HG03520 (cell line): Measurements from ENCODE around the gene OXCT1.
A peak's percentile ranks its signal among the peaks of the same experiment; 100 is the strongest.
"Not testable (repeated sequence)": the region's sequence is repeated elsewhere in the genome, so short reads cannot be mapped to it uniquely, and the experiment has no call there.

ENCODE experiments used
- ATAC-seq: cut with Tn5 transposase; IDR thresholded peaks from one replicate; pipeline ENCODE4 v1.9.1; 2021; ENCODE audit warnings: mild to moderate bottlenecking, moderate library complexity; ENCODE audit not compliant: unreplicated experiment

The OXCT1 gene

DNA sequence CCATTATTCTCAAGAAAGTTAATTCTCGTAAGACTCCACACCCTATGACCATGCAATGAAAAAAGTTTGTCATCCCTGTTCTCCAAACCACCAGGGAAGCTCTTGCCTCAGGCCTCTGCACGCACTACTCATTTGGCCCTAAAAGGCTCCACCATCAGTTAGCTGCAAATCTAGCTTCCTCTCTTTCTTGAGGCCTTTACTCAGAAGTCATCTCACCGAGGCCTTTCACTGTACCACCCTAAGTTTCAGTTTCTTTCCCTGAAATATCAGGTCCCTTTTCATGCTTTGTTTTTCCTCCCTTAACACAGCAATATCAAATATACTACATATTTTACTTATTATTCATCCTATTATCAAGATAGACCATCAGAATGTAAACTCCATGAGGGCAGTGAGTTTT is 39.1 kb downstream of the OXCT1 start:
- ATAC-seq = peak; percentile 64

DNA sequence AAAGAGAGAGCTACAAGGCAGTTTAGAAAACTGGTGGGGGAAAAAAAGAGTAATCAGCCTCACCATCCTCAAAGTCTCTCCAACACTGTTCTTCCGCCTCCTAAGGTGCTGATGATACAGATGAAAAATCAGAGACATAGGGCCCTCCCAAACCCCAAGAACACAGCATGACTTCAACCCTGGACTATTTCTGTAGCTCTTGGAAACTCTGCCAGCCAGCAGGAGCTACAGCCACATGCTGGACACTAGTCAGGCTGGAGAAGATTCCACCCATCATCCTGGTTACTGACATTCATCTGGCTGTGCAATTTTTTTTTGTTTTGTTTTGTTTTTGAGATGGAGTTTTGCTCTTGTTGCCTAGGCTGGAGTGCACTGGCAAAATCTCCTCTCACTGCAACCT is 42.4 kb downstream of the OXCT1 start:
- ATAC-seq = no peak

DNA sequence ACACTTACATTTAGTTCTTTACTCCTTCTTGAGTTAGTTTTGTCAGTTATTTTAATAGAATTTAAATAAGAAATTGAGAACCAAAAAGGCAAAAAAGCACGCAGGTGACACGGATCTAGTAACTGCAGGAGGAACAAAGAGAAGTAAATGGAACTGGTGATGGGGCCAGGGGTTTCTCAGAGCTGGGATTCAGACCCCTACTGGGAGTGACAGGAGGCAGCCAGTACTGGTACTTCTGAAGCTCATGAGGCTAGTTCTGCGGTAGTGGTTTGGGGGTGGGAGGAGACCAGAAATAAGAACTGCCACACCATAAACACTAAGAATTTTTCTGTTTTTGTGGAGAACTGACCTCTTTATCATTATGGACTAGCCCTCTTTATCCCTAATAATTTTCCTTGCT is 48.2 kb downstream of the OXCT1 start:
- ATAC-seq = no peak

DNA sequence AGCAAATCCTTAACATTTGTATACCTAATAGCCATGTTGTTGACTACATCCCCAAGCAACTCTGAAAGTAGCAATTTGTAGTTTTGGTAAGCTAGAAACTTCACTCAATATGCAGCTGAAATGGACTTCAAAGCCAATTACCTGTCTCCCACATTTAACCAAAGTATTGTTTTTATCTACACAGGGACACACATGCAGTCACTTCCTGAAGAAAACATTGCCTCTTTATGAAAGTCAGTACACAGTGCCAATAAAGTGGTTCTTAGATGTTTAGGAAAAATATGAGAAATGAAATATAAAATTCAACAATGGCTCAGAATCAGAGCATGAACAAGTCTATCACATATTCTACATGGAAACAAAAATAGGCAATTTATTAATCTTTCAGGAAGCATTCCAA is 49.2 kb downstream of the OXCT1 start:
- ATAC-seq = no peak

DNA sequence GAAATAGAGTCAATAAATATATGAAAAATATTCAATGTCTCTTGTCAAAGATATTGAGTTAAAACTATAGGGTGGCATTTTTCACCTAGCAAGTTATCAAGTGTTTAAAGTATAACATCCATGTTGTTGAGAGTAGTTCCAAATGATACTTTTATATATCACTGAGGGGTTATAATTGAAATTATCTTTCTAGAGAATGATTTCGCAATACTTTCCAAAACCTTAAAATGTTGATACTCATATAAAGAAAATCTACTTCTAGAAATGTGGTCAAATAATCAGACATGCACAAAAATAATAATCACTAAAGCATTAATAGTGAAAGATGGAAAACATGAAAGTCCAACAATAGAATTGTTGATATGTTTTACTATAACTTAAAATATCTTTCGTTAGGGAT is 50.1 kb downstream of the OXCT1 start:
- ATAC-seq = no peak

DNA sequence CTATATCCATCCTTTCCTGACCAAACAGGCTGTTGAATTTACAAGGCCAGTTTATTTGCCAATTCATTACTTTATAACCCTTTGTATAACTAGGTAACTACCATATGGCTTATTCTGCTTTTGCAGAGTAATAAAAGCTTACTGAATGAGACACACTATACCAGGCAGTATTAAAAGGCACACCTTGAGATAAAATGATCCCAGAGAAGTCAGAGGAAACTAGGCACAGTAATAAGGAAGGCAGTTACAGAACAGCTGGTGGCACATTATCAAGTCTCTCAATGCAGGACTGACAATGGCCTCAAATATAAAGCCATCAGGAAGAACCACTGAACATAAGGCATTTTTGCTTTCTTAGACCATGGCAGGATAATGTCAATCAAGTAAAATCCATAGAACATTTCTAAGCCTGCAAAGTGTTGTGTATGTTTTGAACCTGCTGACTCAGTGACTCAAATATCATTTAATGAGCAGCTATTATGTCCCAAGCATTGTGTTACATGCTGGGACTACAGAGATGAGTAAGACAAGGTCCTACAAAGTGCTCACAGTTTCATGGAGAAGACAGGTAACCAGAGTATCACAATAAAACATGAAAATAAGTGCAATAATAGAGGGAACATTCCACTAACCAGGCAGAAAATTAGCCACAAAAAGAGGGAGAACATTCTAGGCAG is 52.5 kb downstream of the OXCT1 start:
- ATAC-seq = no peak

DNA sequence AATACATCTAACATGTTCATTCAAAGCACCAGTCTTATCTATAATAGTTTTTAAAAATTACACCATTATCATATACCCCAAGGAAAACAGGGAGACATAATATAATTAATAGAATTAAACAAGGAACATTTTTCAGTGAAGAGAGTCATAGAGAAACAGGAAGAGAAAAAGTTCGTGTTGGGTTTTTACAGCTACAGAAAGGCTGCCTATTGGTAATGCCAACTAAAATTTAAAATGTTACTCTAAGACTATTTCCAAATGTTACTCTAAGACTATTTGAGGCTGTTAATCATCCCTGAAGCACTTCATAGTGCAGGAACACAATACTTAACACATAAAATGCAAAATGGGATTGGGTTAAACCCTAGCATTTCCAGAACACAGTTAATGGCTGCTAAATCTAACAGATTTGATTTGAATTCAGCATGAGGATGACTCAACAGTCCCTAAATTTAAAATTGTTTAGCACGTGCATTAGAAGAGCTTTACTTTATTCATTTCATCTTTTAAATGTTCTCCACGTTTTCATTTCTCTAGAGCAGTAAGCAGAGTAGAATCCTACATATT is 54.5 kb downstream of the OXCT1 start:
- ATAC-seq = no peak

DNA sequence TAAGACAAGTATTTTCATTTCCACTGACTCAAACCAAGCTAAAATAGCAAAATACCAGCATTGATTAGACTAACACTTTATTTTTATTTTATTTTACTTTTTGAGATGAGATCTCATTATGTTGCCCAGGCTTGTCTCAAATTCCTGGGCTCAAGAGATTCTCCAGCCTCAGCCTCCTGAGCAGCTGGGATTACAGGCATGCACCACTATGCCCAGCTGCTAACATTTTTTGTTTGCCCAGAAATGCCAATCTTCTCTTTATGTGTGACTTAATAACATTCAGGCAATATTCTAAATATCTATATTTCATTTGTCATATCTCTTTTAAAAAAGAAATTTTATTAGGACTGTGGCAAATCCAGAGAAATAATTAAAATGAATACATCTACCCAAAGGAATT is 55.0 kb downstream of the OXCT1 start:
- ATAC-seq = no peak

DNA sequence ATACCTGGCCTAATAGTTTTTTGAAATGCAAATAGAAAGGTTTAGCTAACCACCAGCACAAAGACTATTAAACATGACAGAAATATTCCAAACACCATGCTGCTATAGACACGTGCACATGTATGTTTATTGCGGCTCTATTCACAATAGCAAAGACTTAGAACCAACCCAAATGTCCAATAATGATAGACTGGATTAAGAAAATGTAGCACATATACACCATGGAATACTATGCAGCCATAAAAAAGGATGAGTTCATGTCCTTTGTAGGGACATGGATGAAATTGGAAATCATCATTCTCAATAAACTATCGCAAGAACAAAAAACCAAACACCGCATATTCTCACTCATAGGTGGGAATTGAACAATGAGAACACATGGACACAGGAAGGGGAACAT is 55.9 kb downstream of the OXCT1 start:
- ATAC-seq = not testable (repeated sequence)

DNA sequence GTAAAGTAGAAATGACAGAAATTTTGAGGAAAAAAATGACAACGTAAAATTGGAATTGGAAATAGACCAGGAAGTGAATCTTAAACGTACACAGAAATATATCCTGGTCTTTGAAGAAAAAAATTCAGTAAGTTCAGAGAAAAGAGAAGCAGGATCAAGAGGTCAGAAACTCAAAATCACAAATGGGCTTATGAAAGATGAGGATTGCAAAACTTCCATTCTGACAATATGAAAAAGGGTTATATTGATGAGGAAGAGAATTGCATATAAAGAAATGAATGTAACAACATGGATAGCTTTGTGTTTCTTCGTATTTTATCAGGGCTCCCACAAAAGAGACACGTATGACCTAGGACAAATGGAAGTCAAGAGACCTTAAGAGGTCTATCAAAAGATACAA is 58.1 kb downstream of the OXCT1 start:
- ATAC-seq = no peak

DNA sequence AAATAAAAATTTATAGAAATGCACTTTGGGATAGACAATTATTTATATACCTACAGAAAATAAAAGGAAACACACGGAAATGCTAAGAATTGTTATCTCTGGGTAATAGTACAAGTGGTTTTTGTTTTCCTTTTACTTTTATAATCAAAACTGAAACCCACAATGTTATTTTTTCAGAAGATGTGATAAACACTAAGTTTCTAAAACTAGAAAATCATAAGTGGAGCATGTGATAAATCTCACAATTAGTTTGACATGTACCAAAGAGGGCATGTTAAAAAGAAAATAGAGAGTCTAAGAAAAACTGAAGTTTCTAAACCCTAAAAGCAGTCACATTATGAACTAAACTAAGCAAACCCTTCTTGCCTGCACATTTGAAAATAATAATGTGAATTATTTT is 61.1 kb downstream of the OXCT1 start:
- ATAC-seq = peak; percentile 48

DNA sequence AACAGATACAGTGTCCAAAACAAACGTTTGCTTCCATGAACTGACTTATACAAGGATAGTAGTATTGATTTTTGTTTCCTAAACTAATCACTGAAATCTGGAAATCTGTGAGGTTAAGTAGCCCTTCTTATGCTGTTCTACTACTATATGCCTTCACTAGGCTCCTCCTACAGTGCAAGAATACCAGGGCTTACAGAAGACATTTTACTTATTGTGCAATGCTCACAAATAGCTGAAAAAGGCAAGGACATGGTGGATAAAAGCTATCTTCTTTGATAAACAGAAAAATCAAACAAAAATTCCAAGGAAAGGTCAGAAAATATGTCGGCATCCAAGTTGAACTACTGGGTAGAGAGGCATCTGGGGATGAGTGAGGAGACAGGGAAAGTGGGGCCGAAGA is 61.9 kb downstream of the OXCT1 start:
- ATAC-seq = no peak

DNA sequence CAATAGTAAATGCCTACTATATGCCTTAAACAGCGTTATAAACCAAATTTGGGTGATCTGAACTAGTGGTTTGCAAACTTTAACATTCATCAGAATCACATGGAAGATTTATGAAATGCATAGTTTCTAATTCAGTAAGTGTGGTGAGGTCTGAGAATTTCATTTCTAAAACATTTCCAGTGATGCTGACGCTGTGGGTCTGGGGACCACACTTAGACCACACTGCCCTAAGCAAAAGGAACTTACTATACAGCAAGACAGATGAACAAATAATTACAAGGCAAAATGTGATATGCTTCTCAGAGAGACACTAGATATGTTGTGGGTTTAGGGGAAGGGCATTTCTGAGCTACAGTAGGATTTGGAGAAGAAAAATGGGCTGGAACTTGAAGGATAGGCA is 72.6 kb downstream of the OXCT1 start:
- no peak for ATAC-seq

DNA sequence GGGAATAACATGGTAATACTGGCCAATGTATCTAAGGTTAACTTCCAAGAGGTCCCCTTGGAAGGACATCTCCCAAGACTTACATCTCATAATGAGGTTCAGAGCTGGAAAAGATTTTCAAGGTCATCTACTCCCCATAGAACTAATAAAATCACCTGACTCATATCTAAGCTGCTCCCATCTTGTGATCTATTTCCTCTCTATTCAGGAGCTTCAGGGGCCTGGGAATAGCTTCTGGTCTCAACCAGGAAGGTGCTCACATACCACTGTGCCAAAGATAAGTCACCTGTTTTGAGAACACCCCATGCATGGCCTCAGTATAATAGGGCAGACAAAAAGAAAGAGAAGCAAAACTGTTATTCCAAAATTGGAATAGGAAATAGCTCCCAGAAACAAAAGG is 74.2 kb downstream of the OXCT1 start:
- ATAC-seq = no peak

DNA sequence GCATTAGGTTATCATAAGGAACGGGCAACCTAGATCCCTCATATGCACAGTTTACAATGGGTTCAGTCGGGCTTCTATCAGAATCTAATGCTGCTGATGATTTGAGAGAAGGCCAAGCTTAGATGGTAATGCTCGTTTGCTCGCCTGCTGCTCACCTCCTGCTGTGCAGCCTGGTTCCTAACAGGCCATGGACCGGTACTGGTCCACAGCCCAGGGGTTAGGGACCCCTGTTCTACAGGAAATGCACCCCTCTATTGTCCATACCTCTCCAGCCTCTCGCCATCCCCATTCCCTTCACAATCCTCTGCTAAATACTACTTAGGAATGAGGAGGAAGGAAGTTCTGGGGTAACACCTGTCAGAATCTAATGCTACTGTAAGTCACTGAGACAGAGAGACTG is 75.1 kb downstream of the OXCT1 start:
- no peak for ATAC-seq

DNA sequence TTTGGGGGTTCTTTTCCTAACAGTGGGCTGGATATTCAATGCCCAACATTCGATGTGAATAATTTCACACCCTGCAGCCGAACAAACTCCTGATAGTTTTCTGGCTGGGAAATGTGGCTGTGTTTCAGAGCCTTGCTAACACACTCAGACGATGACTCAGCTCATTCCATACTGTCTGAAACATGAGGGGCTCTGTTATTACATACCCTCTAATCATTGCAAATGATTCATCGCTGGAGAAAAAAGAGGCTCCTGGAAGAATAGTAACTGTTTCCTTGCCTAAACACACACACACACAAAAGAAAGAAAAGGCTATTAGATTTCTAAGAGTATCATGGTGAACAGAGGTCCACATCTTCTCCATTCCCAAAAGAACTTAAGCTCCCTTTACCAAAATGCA is 75.8 kb downstream of the OXCT1 start:
- ATAC-seq = no peak

DNA sequence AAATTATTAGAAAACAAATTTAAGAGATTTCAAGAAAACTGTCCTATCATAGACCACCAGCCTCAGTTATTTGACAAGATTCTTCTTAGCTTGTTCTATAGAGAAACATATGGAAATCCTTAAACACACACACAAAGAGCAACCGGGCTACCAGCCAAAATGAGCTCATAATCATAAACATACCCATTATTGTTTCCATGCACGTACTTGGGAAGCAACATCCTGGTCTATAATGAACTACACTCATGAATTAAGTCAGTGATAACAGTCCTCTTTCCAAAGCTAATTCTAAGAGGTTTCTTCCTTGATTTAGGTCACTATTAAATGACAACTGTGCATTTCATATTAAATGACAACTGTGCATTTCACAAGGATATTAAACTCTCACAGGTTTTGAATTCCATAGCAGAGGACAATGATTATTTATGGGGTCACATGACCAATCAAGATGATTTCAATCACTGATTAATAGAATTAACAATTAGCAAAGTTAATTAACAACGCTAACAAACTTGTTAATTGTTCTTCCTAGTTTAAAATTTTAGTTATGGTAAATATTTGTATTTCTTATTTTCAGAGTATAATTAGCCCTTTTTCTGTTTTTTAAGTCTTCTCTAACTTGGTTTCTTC is 77.0 kb downstream of the OXCT1 start:
- no peak for ATAC-seq

DNA sequence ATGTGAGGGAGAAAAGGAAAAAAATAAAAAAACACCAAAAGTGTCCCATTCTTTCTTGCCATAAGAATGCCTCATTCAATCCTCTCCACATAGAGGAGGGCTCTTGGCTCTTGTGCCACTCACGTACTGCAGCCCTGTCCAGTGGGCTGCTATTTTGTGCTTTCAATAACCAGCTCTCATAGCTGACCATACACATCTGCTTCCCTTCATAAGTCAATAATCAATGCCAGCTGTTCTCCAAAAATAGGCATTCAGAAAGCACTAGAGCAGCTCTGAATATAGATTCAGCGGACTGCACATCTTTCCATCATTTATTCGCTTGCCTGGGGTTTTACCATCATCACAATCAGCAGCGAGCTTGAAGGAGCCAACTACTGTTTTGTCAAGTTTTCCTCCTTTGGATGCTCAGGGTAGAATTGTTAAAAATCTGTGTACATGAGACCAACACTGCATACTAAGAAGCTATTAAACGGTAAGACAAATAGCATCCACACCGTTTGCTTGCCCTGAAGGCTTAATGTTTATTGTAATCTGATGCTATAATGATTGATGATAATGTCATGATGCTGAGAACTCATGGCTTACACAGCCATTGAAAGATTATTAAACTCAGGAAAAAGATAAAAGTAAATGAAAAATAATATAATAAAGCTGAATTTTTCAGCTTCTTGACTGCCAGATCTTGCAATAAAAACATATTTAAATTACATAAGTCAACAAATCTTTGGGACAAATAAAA is 80.0 kb downstream of the OXCT1 start:
- no peak for ATAC-seq

DNA sequence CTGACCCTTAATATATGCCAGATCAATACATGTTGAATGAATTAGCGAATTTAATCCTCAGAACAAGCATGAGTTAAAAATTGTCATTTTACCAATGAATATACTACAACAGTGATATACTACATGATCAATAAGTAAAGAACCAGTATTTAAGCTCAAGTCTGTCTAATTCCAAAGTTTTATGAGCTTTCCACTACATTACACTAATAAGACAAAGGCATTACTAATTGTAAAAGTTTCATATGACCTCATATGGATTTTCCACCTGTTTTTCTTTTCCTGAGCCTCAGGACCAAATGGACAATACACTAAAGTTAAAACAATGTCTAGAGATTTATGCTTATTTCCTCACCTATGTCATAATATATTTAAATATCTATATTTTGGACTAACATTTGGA is 80.8 kb downstream of the OXCT1 start:
- no peak for ATAC-seq

DNA sequence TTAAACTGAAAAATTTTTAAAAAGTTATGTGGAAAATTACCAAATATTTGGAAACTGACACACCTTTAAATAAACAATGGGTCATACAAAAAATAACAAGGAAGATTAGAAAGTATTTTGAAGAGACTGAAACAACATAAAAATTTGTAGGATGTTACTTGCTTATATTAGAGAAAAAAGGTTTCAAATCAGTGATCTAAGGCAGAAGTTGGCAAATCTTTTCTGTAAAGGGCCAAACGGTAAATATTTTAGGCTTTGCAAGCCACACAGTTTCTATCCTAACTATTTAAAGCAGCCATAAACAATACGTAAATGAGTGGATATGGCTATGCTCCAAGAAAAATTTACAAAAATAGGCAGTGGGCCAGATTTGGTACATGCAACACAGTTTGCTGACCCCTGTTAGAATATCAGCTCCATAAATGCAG is 81.3 kb downstream of the OXCT1 start:
- ATAC-seq = no peak

DNA sequence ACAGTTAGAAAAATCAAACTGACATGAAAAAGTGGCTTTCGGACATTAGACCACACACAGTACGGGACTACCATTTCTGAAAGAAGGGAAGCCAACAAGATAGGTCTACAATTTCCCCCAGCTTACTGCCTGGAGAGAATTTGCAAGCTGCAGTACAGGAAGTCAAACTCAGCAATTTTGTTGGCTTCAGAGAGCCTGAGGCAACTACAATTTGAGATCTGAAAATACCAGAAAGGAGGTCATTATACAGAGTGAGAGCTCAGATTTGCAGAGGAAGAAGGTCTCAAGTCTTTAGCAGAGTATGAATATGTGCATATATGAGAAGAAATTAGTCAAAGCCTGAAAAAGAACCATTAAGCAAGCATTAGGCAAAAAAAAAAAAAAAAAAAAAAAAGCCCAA is 83.0 kb downstream of the OXCT1 start:
- no peak for ATAC-seq

DNA sequence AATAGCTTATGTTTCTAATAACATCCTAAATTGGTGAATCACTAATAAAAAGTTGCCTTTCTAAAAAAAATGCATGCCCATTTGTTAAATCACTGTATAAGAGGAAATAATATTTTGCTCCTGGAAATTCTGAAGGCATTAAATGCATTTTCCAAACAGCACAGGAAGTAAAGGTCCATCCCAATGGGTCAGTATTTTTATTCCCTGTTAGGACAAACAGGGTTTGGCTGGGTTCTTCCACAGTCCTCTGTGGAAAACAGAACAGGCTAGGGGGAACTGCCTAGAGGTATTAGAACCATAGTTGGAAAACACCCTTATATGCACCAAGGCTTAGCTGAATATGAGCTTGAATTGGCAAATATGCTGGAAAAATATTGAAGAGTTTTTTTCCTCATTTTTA is 85.2 kb downstream of the OXCT1 start:
- no peak for ATAC-seq
